ENCODE data around the gene AP1AR.

Gene AP1AR

GRCh38 chr4:112222219-112222955 lies 9.2 kb upstream of the AP1AR start:
- DNase-seq = no peak

- no peak for DNase-seq
Measured at GRCh38 chr4:112225157-112225556, 6.4 kb upstream of the AP1AR start.

GRCh38 chr4:112230879-112231778 lies 458 bp upstream of the AP1AR start:
- DNase-seq = peak; percentile 93

- DNase-seq = peak; percentile 7
Measured at GRCh38 chr4:112234952-112235609, 3.5 kb downstream of the AP1AR start.

GRCh38 chr4:112236040-112236439 lies 4.5 kb downstream of the AP1AR start:
- no peak for DNase-seq

GRCh38 chr4:112238833-112239232 lies 7.2 kb downstream of the AP1AR start:
- DNase-seq = no peak

GRCh38 chr4:112245383-112245782 lies 13.8 kb downstream of the AP1AR start:
- no peak for DNase-seq

GRCh38 chr4:112247021-112247420 lies 15.4 kb downstream of the AP1AR start:
- DNase-seq = no peak

- DNase-seq = no peak
Measured at GRCh38 chr4:112251019-112251643, 19.5 kb downstream of the AP1AR start.

GRCh38 chr4:112252234-112252633 lies 20.6 kb downstream of the AP1AR start:
- no peak for DNase-seq

GRCh38 chr4:112253382-112254000 lies 21.9 kb downstream of the AP1AR start:
- DNase-seq = no peak

GRCh38 chr4:112257098-112257497 lies 25.5 kb downstream of the AP1AR start:
- DNase-seq = no peak

GRCh38 chr4:112266823-112267222 lies 35.2 kb downstream of the AP1AR start:
- no peak for DNase-seq

- DNase-seq = no peak
Measured at GRCh38 chr4:112270051-112270450, 38.5 kb downstream of the AP1AR start.

- no peak for DNase-seq
Measured at GRCh38 chr4:112270640-112271421, 39.2 kb downstream of the AP1AR start.

- no peak for DNase-seq
Measured at GRCh38 chr4:112272292-112272691, 40.7 kb downstream of the AP1AR start.

- no peak for DNase-seq
Measured at GRCh38 chr4:112274959-112275358, 43.4 kb downstream of the AP1AR start.

GRCh38 chr4:112276113-112276512 lies 44.5 kb downstream of the AP1AR start:
- DNase-seq = no peak

GRCh38 chr4:112277220-112277619 lies 45.6 kb downstream of the AP1AR start:
- DNase-seq = no peak

GRCh38 chr4:112277705-112278448 lies 46.3 kb downstream of the AP1AR start:
- DNase-seq = no peak

Data from NCI-H1092 (cell line).